ENCODE results near the gene EIF3K. TPM values are rescaled to one million over a fixed set of nuclear protein-coding genes. Genes with fewer than 3 reads are reported as not detected.
"Not testable (repeated sequence)": the region's sequence is repeated elsewhere in the genome, so short reads cannot be mapped to it uniquely, and the experiment has no call there.

The EIF3K gene, protein sequence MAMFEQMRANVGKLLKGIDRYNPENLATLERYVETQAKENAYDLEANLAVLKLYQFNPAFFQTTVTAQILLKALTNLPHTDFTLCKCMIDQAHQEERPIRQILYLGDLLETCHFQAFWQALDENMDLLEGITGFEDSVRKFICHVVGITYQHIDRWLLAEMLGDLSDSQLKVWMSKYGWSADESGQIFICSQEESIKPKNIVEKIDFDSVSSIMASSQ
- total RNA-seq, result 260 and 318 TPM in 2 replicates

DNA sequence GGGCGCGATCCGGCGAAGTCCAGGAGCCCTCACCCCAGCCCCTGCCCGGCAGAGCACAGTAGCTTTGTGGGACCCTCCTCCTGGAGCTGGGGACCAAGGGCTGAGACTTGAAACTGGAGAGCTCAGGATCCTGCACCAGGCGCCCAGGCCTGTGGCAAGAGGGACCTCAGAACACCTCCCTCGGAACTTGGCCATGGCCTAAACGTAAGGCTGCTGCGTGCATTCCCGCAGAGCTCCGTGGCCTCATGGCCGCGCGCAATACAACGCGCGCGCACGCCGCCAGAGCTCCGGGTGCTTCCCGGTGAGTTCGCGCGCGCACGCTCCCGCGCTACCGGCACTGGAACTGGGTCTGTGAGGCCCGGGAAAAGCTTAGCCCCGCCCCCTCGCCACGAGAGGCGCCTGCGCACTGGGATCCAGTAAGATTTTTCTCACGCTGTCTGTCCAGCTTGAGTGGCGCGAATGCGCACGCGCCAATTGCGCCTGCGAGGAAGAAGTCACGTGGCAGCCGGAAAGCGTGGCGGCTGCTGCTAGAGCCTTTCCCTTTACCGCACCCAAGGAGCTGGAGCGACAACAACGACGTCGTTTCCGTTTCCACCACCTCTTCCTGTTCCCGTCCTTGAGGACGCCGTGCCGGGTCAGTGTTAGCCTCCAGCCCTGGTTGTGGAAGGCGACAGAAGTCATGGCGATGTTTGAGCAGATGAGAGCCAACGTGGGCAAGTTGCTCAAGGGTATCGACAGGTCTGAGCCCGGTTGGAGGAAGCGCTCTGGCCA is at the start of gene EIF3K:
Gene EIF3K, plus strand, starts transcription at position 599 of the 771 bp plus-strand sequence. Its CDS starts 81 bp downstream, at position 680.
- peak; percentile 98 to 99 for DNase-seq (ENCODE audit: low read depth in 2 of 2)

DNA sequence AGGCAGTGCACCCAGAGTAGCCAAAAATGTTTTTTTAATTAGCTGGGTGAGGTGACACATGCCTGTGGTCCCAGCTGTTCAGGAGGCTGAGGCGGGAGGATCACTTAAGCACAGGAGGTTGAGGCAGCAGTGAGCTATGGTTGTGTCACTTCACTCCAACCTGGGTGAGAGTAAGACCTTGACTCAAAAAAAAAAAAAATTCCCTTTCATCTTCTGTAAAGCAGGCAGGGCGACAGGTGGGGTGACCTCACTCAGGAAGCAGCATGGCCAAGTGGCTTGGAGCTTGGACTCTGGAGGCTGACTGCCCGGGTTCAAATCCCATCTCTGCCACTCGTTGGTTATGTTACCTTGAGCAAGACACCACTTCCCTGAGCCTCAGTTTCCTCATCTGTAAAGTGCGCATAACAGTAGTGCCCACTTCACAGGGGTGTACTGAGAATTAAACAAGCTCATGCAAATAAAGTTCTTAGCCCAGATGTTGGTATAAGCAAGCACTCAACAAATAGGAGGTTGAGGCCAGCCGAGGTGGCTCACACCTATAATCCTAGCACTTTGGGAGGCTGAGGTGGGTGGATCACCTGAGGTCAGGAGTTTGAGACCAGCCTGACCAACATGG is 49.5 kb upstream of the EIF3K start:
- no peak for DNase-seq (ENCODE audit: low read depth in 2 of 2)

DNA sequence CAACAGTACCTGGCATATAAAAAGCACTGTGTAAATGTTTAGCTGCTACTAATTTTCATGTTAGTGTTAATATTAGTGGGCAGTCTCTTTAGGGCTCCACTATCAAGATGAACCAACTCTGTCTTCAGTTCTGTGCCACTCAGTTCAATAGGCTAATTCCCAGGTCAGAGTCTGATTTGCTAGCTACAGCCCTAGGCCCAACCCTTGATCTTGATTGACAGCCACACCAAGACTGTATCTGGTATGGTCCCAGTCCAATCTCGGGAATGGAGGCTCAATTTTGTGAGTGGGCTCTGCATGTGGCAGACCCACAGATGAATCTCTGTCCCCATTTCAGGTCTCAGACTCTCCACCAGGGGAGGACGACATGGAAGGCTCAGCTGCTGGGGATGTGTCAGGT is 47.3 kb upstream of the EIF3K start:
- no peak for DNase-seq (ENCODE audit: low read depth in 2 of 2)

DNA sequence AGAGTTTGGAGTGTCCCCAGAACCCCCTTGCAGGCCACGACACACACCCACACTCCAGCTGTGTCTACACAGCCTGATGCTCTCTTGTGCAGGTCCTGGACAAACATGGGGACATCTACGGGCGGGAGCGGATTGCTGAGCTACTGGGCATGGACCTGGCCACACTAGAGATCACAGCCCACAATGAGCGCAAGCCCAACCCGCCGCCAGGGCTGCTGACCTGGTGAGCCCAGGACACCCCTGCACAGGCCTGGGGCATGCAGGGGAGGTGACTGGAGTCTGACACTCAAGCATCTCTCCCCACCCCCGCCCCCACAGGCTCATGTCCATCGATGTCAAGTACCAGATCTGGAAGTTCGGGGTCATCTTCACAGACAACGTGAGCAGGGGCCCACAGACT is 41.2 kb upstream of the EIF3K start:
- no peak for DNase-seq (ENCODE audit: low read depth in 2 of 2)

DNA sequence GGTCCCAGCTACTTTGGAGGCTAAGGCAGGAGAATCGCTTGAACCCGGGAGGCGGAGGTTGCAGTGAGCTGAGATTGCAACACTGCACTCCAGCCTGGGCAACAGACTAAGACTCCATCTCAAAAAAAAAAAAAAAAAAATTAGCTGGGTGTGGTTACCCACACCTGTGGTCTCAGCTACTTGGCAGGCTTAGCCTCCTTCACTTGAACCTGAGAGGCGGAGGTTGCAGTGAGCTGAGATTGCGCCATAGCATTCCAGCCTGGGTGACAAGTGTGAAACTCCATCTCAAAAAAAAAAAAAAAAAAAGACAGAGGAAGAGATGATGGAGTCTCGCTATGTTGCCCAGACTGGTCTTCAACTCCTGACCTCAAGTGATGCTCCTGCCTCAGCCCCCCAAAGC is 39.7 kb upstream of the EIF3K start:
- not testable (repeated sequence) for DNase-seq (ENCODE audit: low read depth in 2 of 2)

DNA sequence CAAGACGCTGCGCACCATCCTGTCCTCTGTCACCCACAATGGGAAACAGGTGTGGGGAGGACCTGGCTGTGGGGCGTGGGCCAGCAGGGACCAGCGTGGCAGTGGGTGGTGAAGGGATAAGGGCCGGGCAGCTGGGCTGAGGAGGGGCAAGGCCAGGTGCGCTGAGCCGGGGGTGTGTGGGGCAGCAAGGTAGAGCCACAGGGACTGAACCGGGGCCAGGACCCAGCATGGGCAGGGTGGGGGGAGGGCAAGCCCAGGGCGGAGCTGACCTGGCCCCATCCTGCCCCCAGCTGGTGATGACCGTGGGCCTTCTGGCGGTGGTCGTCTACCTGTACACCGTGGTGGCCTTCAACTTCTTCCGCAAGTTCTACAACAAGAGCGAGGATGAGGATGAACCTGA is 38.9 kb upstream of the EIF3K start:
- no peak for DNase-seq (ENCODE audit: low read depth in 2 of 2)

DNA sequence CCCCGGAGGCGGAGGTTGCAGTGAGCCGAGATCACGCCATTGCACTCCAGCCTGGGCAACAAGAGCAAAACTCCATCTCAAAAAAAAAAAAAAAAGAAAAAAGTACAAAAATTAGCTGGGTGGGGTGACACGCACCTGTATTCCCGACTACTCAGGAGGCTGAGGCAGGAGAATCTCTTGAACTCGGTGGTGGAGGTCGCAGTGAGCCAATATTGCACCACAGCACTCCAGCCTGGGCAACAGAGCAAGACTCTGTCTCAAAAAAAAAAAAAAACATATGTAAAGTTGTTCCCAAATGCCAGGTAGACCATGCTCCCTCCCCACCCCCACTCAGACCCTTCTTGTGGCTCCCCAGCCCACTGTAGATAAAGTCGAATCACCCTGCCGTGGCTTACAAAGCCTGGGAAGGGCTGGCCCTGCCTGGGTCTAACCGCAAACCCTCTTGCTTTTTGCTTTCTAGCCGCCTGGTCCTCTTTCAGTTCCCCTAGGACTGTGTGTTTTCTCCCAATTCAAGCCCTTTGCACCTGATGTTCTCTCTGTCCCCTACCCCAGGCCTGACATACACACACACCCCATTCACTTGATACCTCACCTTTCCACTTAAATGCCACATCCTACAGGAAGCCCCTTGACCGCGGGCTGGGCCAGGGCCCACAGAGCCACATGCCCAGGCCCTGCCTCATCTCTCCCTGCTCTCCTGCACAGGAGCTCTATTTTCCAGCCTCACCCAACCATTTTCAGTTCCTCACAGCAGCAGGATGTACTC is 35.6 kb upstream of the EIF3K start:
- no peak for DNase-seq (ENCODE audit: low read depth in 2 of 2)

- no peak for DNase-seq (ENCODE audit: low read depth in 2 of 2)
These were observed 35.0 kb upstream of the EIF3K start for GRCh38 chr19:38583985-38584305.

GRCh38 chr19:38587562-38587961 is 31.4 kb upstream of the EIF3K start:
- no peak for DNase-seq (ENCODE audit: low read depth in 2 of 2)

GRCh38 chr19:38588041-38588440 is 30.9 kb upstream of the EIF3K start:
- no peak for DNase-seq (ENCODE audit: low read depth in 2 of 2)

DNA sequence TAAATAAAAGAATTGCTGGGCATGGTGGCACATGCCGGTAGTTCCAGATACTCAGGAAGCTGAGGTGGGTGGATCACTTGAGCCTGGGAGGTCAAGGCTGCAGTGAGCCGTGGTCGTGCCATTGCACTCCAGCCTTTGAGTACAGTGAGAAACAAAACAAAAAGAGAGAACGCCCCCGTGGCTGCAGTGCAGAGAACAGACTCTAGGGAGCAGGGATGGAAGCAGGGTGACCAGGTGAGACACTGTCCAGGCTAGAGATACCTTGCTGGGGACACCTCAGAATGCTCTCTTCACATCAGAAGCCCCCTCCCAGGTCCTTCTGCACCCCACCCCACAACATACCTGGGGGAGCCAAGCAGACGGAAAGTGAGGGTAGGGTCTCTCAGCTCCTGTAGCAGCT is 26.0 kb upstream of the EIF3K start:
- no peak for DNase-seq (ENCODE audit: low read depth in 2 of 2)

GRCh38 chr19:38596057-38596981 is 22.7 kb upstream of the EIF3K start:
- peak in 1 of 2 donors; percentile 32 for DNase-seq (ENCODE audit: low read depth in 2 of 2)

DNA sequence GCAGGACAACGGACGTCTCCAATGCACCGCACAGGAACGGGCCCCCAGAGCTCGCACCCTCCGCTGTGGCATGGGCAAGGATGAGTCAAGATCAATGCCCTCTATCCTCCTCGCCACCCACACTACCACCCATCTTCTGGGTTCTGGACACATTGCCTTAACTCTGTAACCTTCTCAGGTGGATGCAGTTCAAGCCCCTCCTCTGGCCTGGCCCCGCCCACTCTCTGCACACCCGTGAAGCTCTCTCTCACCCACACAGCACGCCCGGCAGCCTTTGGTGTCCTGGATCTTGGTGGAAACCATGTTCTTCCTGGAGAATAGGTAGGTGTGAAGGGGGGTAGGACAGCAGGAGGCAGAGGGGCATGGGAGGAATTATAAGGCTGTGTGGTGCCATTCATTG is 21.9 kb upstream of the EIF3K start:
- DNase-seq (ENCODE audit: low read depth in 2 of 2), result no peak

DNA sequence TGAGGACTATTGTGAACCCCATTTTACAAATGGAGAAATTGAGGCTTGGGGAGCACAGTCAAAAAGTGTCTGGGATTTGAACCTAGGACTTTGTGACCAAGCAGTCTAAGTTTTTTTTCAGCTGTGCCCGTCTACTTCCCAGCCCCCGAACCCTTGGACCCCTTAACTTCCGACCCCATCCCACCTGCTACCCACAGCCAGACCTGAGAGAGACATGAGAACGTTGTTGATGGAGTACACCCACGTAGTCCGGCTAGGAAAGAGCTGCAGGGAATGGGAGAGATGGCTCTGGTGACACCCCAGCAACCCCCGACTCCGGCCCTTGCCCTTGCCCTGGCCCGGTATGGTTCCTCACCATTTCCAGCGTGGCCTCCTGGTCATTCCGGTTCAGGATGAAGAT is 19.3 kb upstream of the EIF3K start:
- DNase-seq (ENCODE audit: low read depth in 2 of 2), result no peak

- DNase-seq (ENCODE audit: low read depth in 2 of 2), result not testable (repeated sequence)
These were observed 16.1 kb upstream of the EIF3K start for GRCh38 chr19:38602856-38603255.

DNA sequence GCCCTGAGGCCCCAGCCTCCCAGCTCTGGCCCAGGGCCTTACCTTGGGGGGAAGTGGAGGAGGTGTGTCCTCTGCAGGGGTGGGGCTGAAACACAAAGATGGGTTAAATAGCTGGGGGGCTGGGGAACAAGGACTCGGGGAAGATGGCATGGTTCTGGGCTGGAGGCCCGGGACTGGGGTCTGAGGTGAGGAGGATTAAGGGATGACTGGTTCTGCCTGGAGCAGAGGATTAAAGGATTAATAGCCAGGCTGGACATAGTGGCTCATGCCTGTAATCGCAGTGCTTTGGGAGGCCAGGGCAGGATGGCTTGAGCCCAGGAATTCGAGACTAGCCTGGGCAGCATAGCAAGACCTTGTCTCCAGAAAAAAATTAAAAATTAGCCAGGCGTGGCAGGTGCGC is 12.9 kb upstream of the EIF3K start:
- no peak for DNase-seq (ENCODE audit: low read depth in 2 of 2)

DNA sequence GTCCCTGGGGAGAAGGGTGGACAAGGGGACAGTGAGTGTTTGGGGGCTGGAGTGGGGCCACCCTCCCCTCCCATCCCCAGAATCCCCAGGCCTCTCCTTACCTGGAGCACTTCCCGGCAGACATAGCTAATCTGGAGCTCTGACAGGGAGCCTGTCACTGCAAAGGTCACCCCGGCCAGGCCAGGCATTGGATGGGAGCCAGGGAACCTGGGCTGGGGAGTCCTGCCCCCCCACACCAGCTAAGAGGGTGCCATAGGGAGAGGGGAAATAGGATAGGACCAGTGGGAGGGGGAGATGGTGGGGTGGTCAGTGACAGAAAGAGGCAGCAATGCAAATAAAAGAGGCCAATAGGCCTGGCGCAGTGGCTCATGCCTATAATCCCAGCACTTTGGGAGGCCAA is 4.7 kb upstream of the EIF3K start:
- DNase-seq (ENCODE audit: low read depth in 2 of 2), result no peak

GRCh38 chr19:38615007-38615581 is 3.9 kb upstream of the EIF3K start:
- no peak for DNase-seq (ENCODE audit: low read depth in 2 of 2)

- no peak for DNase-seq (ENCODE audit: low read depth in 2 of 2)
These were observed 2.7 kb upstream of the EIF3K start for GRCh38 chr19:38616265-38616664.

DNA sequence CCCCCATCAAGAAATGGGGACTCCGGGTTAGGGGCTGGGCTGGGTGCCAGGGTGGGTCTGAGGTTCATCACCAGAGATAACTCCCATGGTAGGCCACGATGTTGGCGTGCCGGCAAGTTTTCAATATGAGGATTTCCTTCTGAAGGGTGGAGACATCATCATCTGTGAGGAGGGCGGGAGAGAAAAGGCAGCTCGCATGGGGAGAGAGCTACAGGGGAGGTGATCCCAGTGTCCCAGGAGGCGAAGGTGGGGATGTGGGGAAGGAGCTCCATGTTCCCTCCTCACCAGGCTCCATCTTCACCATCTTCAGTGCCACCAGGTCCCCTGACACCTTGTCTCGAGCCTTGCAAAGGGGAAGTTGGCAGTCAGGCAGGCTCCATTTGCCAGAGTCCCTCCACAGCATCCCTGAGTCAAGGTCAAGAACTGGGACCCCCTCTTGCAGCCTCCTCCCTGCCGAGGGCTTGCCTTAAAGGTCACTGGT is 1.7 kb upstream of the EIF3K start:
- no peak for DNase-seq (ENCODE audit: low read depth in 2 of 2)
